Mammary epithelial cell (primary cell): ENCODE results near the gene ZNF746.

Experiments used
- CTCF ChIP-seq, 2 donors: IDR thresholded peaks in 1 of 2; conservative IDR thresholded peaks in 1 of 2; 2 replicates each; pipeline ENCODE4 v1.5.1; 2011 to 2012; ENCODE audit warnings: inconsistent platforms in 2 of 2, low read length in 2 of 2, mild to moderate bottlenecking in 2 of 2, control low read depth in 1 of 2, low read depth in 1 of 2; ENCODE audit not compliant: insufficient read depth in 1 of 2; ENCODE audit errors: extremely low read depth in 1 of 2
- EZH2 ChIP-seq: IDR thresholded peaks from 2 replicates; pipeline ENCODE4 v1.6.1; 2012; ENCODE audit warnings: low read length, inconsistent platforms, borderline replicate concordance

GRCh38 chr7:149527414-149527813 is 29.8 kb upstream of the ZNF746 start:
- TF ChIP-seq EZH2 = no peak
- no peak for TF ChIP-seq CTCF (conservative IDR thresholded peaks at IDR 0.05 in 1 of 2, IDR thresholded peaks at IDR 0.05 in 1 of 2; ENCODE audit: extremely low read depth in 1 of 2, insufficient read depth in 1 of 2, low read depth in 1 of 2, low read length in 2 of 2)
